Mesothelial cell of epicardium (in vitro differentiated cells): ENCODE results near the gene TMUB1. TPM values are rescaled to one million over a fixed set of nuclear protein-coding genes. Genes with fewer than 3 reads are reported as not detected.

Experiments used
- DNase-seq, 2 experiments: peaks; one replicate each; pipeline ENCODE4 v3.0.0; 2021; ENCODE audit warnings: low spot score in 2 of 2; ENCODE audit not compliant: unreplicated experiment in 2 of 2
- H3K27ac Mint-ChIP-seq: 2 replicates; pipeline ENCODE4 v1.8.0; 2021; ENCODE audit warnings: mixed read lengths
- H3K27me3 Mint-ChIP-seq: 2 replicates; pipeline ENCODE4 v1.8.0; 2021; ENCODE audit warnings: low read depth, mixed read lengths
- H3K36me3 Mint-ChIP-seq: 2 replicates; pipeline ENCODE4 v1.8.0; 2021; ENCODE audit warnings: mixed read lengths
- H3K4me1 Mint-ChIP-seq: 2 replicates; pipeline ENCODE4 v1.8.0; 2021; ENCODE audit warnings: mixed read lengths
- H3K4me3 Mint-ChIP-seq: 2 replicates; pipeline ENCODE4 v1.8.0; 2021; ENCODE audit warnings: mild to moderate bottlenecking, moderate library complexity, mixed read lengths
- H3K9me3 Mint-ChIP-seq: 2 replicates; pipeline ENCODE4 v1.8.0; 2021; ENCODE audit warnings: mixed read lengths
- CTCF ChIP-seq: fragments of 200-600 bp; sonication (generic); IDR thresholded peaks from one replicate; pipeline ENCODE4 v1.5.0; 2021; ENCODE audit warnings: antibody characterized with exemption; ENCODE audit not compliant: unreplicated experiment
- total RNA-seq: library from RNA; stranded (reverse); gene quantifications from 3 replicates; pipeline ENCODE4 v1.2.1, GENCODE V29; 2021

Gene TMUB1
- total RNA-seq, 1 donor from 2014 or later: 34.7 TPM

DNA sequence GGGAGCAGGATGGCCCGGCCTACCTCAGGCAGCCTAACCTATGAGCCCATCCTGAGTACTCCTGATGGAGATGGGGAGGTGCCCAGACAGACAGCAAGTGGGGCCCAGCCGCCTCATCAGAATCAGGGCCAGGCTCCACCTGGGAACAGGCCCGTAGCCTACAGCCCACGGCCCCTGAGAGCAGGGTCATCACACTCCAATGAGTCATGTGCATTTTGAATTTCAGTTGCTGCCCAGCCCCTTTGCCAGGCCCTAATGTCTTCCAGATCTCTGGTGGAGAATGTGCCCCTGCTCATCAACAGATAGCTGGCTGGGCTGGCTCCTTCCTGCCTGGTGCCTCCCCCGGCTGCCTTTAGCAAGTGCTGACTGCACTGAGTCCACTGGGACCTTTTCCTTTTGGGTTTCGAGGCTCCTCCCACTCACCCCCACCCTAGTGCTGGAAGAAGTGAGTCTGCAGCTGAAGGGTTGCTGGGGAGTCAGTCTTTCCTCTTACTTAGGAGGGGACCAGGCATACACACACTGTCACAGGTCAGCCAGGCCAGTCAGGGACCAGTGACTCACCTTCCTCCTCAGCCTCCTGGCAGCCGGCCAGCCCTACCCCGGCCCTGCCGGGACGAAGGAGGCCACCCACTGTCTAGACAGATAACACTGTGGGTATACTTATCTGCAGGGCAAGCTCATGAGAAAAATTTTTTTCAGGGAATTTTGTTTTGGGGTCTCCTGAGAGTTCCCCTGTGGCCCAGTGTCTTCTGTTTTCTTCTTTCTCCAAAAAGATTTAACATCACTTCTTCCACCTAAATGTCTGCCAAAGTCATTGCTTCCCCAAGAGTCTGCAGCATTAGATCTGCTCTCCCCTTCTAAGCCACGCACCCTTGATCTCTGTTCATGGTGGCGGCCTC lies 44.1 kb downstream of the TMUB1 start:
- Mint-ChIP-seq H3K27me3 (no peaks in the 10 kb centered on the region), H3K27ac (peak overlapping the region; percentile 89), H3K9me3 (no peaks in the 10 kb centered on the region), H3K4me3 (no peak overlapping the region), H3K4me1 (peaks cover 17% of the 10 kb centered on the region), H3K36me3 (peaks cover 13% of the 10 kb centered on the region)
- no peak for TF ChIP-seq CTCF
- DNase-seq: peak in 1 of 2 experiments; percentile 67

DNA sequence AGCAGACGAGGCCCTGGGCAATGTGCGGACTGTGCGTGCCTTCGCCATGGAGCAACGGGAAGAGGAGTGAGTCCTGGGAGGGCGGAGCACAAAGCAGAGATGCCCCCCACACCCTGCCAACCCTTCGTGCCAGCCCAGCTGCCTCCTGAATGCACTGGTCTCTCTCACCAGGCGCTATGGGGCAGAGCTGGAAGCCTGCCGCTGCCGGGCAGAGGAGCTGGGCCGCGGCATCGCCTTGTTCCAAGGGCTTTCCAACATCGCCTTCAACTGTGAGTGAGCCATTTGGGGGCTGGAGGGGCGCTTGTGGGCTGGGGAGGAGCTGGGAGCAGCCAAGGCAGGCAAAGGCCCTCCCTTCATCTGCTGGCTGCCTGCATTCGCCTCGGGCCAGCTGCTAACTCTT lies 47.4 kb downstream of the TMUB1 start:
- TF ChIP-seq CTCF: no peak
- no peak for DNase-seq
- no peaks in the 10 kb centered on the region for H3K27me3 Mint-ChIP-seq
- peaks cover 17% of the 10 kb centered on the region for H3K4me1 Mint-ChIP-seq
- peaks cover 5% of the 10 kb centered on the region for H3K36me3 Mint-ChIP-seq
- no peak overlapping the region for H3K27ac Mint-ChIP-seq
- no peaks in the 10 kb centered on the region for H3K9me3 Mint-ChIP-seq
- H3K4me3 Mint-ChIP-seq: no peak overlapping the region

- Mint-ChIP-seq H3K9me3 (no peaks in the 10 kb centered on the region), H3K4me1 (peaks cover 16% of the 10 kb centered on the region), H3K27ac (no peak overlapping the region), H3K4me3 (no peak overlapping the region), H3K27me3 (no peaks in the 10 kb centered on the region), H3K36me3 (peaks cover 5% of the 10 kb centered on the region)
- DNase-seq: no peak
- TF ChIP-seq CTCF: no peak
Observed at GRCh38 chr7:151035026-151035717, 48.1 kb downstream of the TMUB1 start.

GRCh38 chr7:151034312-151035025 lies 48.8 kb downstream of the TMUB1 start:
- peaks cover 12% of the 10 kb centered on the region for H3K4me1 Mint-ChIP-seq
- TF ChIP-seq CTCF: no peak

GRCh38 chr7:151033864-151034249 lies 49.4 kb downstream of the TMUB1 start:
- peaks cover 7% of the 10 kb centered on the region for H3K36me3 Mint-ChIP-seq
- no peak overlapping the region for H3K27ac Mint-ChIP-seq
- H3K4me1 Mint-ChIP-seq: peaks cover 10% of the 10 kb centered on the region
- no peak for DNase-seq
- no peaks in the 10 kb centered on the region for H3K9me3 Mint-ChIP-seq
- no peaks in the 10 kb centered on the region for H3K27me3 Mint-ChIP-seq
- no peak for TF ChIP-seq CTCF
- no peak overlapping the region for H3K4me3 Mint-ChIP-seq

More at GRCh38 chr7:151034312-151035025, 48.8 kb downstream of the TMUB1 start:
- H3K9me3 Mint-ChIP-seq: no peaks in the 10 kb centered on the region
- DNase-seq: no peak
- peaks cover 7% of the 10 kb centered on the region for H3K36me3 Mint-ChIP-seq
- H3K27ac Mint-ChIP-seq: no peak overlapping the region
- no peaks in the 10 kb centered on the region for H3K27me3 Mint-ChIP-seq
- no peak overlapping the region for H3K4me3 Mint-ChIP-seq
